GM18858 (cell line): ENCODE data around the gene ADARB1.

ENCODE experiments used
- ATAC-seq: cut with Tn5 transposase; IDR thresholded peaks from one replicate; pipeline ENCODE4 v1.9.1; 2021; ENCODE audit not compliant: unreplicated experiment

The ADARB1 gene

DNA sequence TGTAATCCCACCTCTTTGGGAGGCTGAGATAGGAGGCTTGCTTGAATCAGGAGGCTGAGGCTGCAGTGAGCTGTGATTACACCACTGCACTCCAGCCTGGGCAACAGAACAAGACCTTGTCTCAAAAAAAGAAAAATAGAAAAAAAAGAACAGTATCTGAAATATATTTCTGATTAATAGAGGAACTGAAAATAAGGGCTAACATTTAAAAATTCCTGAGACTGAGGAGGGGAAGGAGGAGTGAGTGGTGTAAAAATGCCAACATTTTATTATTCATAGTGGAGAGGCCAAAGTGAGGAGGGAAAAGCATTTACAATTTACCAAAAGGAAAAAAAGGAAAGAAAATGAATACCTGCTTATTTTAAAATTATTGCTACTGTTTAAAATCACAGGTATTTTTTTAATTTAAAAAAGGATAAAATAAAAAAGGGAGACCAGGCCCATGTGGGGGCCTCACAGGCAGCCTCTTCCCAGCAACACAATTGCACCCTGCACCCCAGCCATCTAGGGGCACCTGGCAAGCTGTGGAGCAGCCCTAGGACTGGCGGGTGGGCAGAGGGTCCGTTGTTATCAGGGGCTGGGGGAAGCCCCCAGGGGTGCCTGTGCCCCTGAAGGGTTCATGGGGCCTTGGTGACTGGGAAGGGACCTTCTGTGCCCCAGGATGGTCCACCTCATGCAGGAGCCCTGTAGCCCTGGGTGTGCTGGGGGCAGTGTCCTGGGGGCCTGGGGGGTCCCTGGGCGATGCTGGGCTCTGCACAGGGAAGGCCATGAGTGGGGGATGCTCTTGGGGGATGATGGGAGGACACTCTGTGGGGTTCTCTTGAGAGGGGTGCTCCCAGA is 34.8 kb upstream of the ADARB1 start:
- ATAC-seq, result no peak

DNA sequence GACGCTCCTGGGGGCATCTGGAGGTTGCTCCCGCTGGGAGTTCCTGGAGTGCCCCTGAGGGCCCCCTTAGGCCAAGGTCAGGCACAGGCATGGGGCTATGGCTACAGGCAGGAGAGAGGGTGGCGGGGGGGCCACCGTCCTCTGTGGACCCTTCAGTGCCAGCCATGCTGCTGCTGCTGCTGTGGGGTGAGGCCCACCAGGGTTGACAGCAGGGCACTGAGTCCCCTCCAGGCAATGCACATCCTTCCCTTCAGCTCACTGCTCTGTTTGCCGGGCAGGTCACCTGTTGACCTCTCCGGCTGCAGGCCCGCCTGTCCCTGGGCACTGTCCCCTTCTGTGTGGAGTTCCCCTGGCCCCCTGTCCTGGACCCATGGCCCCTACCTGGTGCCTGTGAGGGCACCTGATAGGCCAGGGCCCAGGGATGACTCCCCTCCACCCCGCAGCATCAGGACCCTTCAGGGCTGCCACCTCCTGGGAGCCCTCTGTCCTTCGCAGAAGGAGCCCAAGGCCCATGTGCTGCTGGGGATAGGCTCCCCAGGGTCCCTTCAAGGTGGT is 34.1 kb upstream of the ADARB1 start:
- ATAC-seq, result no peak

DNA sequence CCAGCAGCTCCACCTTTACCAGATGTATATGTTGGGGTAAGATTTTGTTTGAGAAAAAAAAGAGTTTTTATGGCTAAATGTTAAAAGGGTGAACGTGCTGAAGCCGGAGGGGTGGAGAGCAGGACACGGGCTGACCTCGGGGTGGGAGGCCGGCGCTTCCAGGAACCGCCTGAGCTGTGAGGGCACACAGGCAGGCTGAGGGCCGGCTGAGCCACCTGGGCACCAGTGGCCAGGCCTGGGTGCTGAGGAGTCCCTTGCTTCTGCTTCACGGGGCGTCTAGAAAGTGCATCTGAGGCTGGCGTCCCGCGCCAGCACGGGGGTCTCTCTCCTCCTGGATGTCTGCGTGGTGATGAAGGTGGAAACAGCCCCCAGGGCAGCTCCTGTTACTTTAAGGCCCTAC is 33.6 kb upstream of the ADARB1 start:
- ATAC-seq, result no peak

- no peak for ATAC-seq
These were observed 33.0 kb upstream of the ADARB1 start for GRCh38 chr21:45041351-45041805.

GRCh38 chr21:45041984-45042663 is 32.3 kb upstream of the ADARB1 start:
- no peak for ATAC-seq

- ATAC-seq, result no peak
These were observed 31.7 kb upstream of the ADARB1 start for GRCh38 chr21:45042664-45043161.

GRCh38 chr21:45043541-45044020 is 30.8 kb upstream of the ADARB1 start:
- ATAC-seq, result no peak

DNA sequence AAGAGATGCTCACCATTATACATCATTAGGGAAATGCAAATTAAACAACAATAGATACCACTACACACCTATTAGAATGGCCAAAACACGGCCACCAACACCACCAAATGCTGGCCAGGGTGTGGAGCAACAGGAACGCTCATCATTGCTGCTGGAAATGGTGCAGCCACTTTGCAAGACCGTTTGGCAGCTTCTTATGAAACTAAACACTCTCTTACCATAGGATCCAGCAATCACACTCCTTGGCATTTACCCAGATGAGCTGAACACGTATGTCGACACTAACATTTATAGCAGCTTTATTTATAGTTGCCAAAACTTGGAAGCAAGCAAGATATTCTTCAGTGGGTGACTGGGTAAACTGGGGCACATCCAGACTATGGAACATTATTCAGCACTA is 28.9 kb upstream of the ADARB1 start:
- no peak for ATAC-seq

- ATAC-seq, result no peak
These were observed 27.1 kb upstream of the ADARB1 start for GRCh38 chr21:45047257-45047656.

- ATAC-seq, result no peak
These were observed 26.2 kb upstream of the ADARB1 start for GRCh38 chr21:45048026-45048698.

DNA sequence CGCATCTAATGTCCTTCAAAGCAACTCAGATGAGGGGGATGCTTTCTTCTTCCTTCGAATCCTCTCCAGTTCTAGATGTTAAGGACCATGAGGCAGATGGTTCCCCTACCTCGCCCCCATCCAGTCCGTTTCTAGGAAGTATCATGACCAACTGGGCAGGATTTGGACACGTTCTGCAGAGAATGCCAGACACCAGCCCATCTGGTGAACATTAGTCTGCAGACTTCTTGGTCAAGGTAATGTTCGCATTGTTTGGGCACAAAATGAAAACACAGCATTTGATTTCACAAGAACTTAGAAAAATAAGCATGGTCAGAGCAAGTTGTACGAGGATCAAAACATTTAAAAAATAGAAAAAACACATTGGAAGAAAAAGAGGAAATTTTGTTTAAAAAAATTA is 25.4 kb upstream of the ADARB1 start:
- ATAC-seq, result no peak

- no peak for ATAC-seq
These were observed 24.6 kb upstream of the ADARB1 start for GRCh38 chr21:45049714-45050344.

- ATAC-seq, result no peak
These were observed 24.0 kb upstream of the ADARB1 start for GRCh38 chr21:45050345-45050796.

- no peak for ATAC-seq
These were observed 23.4 kb upstream of the ADARB1 start for GRCh38 chr21:45050797-45051489.

- ATAC-seq, result no peak
These were observed 22.6 kb upstream of the ADARB1 start for GRCh38 chr21:45051580-45052434.

DNA sequence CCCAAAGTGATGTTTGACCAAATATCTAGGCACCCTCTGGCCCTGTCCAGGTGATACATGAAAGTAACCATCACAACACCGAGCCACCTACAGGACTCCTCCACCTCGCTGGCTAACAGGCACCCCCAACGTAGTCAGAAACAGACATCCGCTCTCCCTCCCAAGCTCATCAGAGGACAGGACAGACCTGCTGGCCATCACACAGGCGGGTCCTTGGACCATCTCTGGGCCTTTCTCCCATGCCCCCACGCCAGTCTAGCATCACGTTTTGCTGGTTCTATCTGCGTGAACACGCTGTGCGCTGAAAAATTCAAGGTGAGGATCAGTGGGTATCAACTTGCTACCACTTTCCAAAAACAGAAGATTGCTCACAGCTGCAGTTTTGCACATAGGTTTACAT is 21.4 kb upstream of the ADARB1 start:
- no peak for ATAC-seq

DNA sequence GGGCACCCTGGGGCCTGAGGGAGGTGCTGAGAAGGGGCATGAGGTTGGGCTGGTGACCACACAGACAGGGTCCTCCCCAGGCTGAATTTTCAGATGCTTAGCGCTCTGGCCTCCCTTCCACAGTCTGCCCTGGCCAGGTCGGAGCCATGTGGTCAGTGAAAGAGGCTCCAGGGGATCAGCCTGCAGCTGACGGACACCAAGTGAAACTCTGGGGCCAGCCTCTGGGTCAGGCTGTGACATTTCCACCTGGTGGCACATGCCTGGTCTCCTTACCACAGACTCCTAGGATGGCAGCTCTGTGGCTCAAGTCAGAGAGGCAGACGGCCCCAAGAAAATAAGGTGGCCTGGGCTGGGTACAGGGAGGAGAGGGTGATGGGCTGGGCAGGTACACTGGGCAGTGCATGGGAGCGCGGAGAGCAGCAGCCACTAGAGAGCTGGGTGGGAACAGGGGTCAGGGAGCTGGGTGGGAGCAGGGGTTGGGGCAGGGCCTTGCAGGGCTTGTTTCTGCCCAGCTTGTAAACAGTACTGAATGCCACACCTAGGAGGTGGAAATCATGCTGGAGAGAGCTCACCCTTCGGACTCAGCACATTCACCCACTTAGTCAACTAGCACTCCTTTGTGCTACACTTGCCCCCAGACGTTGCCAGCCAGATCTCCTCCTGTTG is 20.7 kb upstream of the ADARB1 start:
- no peak for ATAC-seq

- no peak for ATAC-seq
These were observed 20.0 kb upstream of the ADARB1 start for GRCh38 chr21:45054227-45054926.
